Measurements from ENCODE around the gene ACOXL.

Gene ACOXL

GRCh38 chr2:110848071-110848470 is 115.7 kb downstream of the ACOXL start:
- POLR2A ChIA-PET (ENCODE audit: low non-redundant PET) = no interaction called here
- CTCF ChIA-PET = no interaction called here
- H3K27ac ChIP-seq = no peak overlapping the region
- TF ChIP-seq, protein P1, sequence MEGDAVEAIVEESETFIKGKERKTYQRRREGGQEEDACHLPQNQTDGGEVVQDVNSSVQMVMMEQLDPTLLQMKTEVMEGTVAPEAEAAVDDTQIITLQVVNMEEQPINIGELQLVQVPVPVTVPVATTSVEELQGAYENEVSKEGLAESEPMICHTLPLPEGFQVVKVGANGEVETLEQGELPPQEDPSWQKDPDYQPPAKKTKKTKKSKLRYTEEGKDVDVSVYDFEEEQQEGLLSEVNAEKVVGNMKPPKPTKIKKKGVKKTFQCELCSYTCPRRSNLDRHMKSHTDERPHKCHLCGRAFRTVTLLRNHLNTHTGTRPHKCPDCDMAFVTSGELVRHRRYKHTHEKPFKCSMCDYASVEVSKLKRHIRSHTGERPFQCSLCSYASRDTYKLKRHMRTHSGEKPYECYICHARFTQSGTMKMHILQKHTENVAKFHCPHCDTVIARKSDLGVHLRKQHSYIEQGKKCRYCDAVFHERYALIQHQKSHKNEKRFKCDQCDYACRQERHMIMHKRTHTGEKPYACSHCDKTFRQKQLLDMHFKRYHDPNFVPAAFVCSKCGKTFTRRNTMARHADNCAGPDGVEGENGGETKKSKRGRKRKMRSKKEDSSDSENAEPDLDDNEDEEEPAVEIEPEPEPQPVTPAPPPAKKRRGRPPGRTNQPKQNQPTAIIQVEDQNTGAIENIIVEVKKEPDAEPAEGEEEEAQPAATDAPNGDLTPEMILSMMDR (conservative IDR thresholded peaks at IDR 0.05; ENCODE audit: low read depth) = no peak
- DNase-seq (ENCODE audit: low spot score) = no peak

DNA sequence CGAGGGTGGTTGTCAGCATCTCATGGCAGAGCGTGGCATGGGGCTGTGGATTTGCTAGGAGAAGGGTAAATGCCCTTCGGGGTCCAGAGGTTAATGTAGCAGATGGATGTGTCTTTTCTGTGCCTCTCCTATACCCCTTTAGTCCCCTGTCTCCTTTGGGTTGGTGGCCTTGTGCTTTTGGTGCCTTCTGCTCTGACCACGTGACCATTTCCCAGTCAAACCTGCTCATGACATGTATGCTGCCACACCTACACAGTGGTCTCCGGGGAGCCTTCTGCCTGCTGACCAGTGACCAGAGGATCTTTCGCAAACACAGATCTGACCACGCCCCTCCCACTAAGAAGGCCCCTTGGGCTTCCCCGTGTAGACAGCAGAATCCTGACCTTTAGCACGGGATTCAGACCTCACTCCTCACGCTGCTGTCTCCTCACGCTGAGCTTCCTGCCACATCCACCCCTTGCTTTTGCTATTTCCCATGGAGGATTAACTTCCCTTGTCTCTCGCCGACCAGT is 116.2 kb downstream of the ACOXL start:
- ChIA-PET POLR2A (ENCODE audit: low non-redundant PET) (no interaction called here), CTCF (no interaction called here)
- TF ChIP-seq, protein P1 (conservative IDR thresholded peaks at IDR 0.05; ENCODE audit: low read depth) = no peak
- DNase-seq (ENCODE audit: low spot score) = no peak
- no peak overlapping the region for H3K27ac ChIP-seq

DNA sequence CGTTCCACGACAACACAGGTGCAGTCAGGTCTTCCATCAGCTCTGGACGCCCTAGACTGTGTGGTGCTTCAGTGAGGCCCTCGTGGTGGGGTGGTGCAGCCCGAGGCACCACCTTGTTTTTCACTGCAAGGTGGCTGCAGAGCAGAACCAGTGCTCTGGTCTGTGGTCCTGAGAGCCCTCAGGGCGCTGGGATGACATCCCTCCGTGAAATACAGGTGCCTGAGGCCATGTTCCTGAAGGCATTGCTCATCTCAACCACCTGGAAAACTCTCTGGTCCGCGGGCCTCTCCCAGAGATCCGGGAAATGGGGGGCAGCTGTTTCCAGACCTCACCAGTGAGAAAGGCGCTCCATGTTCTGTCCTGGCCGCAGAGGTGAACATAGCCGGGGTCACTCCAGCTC is 119.2 kb downstream of the ACOXL start:
- DNase-seq (ENCODE audit: low spot score) = no peak
- ChIA-PET CTCF (no interaction called here), POLR2A (ENCODE audit: low non-redundant PET) (no interaction called here)
- H3K27ac ChIP-seq = no peak overlapping the region
- TF ChIP-seq, protein P1 (conservative IDR thresholded peaks at IDR 0.05; ENCODE audit: low read depth) = no peak

DNA sequence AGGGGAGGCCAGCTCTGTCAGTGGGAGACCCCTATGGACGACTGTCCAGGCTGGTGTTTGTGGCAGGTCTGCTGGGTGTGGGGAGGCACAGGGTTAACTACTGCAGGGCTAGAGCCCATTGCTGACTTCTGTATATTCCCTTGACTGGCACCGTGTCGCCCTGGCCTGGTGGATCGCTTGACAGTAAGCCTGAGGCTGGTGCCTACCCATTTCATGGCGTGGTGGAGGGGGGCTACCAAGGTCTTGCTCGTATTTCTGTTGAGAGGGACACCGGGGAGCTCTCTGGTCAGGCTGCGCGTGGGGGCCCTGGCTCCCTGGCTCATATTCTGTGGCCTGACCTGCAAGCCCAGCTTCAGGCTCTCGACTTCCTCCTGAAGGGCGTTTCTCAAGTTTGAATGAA is 119.7 kb downstream of the ACOXL start:
- TF ChIP-seq, protein P1 (conservative IDR thresholded peaks at IDR 0.05; ENCODE audit: low read depth) = no peak
- no peak for DNase-seq (ENCODE audit: low spot score)
- POLR2A ChIA-PET (ENCODE audit: low non-redundant PET) = no interaction called here
- no peak overlapping the region for H3K27ac ChIP-seq
- CTCF ChIA-PET = no interaction called here

GRCh38 chr2:110852541-110853263 is 120.3 kb downstream of the ACOXL start:
- no peak overlapping the region for H3K27ac ChIP-seq
- POLR2A ChIA-PET (ENCODE audit: low non-redundant PET) = no interaction called here
- TF ChIP-seq, protein P1 (conservative IDR thresholded peaks at IDR 0.05; ENCODE audit: low read depth) = no peak
- no peak for DNase-seq (ENCODE audit: low spot score)
- CTCF ChIA-PET = no interaction called here

GRCh38 chr2:110853516-110853915 is 121.1 kb downstream of the ACOXL start:
- H3K27ac ChIP-seq = no peak overlapping the region
- CTCF ChIA-PET = interaction anchor here (0.6 to 1.1 kb wide), 3 partner anchors 51 to 152 kb away, joined by 3 to 4 read pairs (median 4); no protein-coding TSS in a partner anchor
- DNase-seq (ENCODE audit: low spot score) = peak; percentile 36
- TF ChIP-seq, protein P1 (conservative IDR thresholded peaks at IDR 0.05; ENCODE audit: low read depth) = peak; percentile 32; the same call in 1 of the 2 replicates
- POLR2A ChIA-PET (ENCODE audit: low non-redundant PET) = no interaction called here

Measured in RWPE1 (cell line).